ENCODE data around the gene GORASP1. TPM values are rescaled to one million over a fixed set of nuclear protein-coding genes. Genes with fewer than 3 reads are reported as not detected.
"Not testable (repeated sequence)": the region's sequence is repeated elsewhere in the genome, so short reads cannot be mapped to it uniquely, and the experiment has no call there.

Gene GORASP1
- polyA plus RNA-seq, 4 donors: 30.5 to 60.0 (median 42.4) TPM

DNA sequence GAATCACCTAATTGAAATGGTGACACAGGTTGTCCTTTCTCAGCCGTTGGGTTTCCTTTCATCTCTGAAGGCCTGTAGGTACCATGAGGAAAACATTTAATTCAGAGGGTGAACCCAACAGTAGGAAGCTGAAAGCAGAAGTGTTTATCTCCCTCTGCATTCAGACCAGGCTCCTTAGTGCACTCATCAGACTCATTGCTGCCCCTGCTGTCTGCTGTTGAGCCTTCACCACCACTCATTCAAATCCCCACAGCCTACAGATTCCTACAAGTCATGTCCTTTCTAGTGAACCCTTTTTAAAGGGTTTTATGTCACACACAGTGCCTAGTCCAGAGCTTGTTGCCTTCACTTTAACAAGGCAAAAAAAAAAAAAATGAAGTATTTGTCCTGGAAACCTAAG lies 42.2 kb downstream of the GORASP1 start:
- 18 to 30% (median 21%) methylated on average over 1 of the region's 1 CpG for WGBS, 3 donors
- Histone ChIP-seq H3K4me1 (ENCODE audit: control insufficient read depth in 3 of 3, insufficient read depth in 2 of 3, low read depth in 1 of 3, low read length in 2 of 3) (peaks cover 0 to 5% (median 0%) of the 10 kb centered on the region in 3 donors), H3K27me3 (ENCODE audit: control insufficient read depth in 3 of 3, insufficient read depth in 3 of 3, low read length in 3 of 3) (no peaks in the 10 kb centered on the region), H3K27ac (ENCODE audit: low read depth in 1 of 3, low read length in 2 of 3) (no peak overlapping the region), H3K4me3 (ENCODE audit: low read depth in 1 of 3, low read length in 3 of 3) (no peak overlapping the region), H3K36me3 (ENCODE audit: control insufficient read depth in 3 of 3, insufficient read depth in 2 of 3, low read depth in 1 of 3, low read length in 3 of 3) (peaks cover 4 to 11% (median 8%) of the 10 kb centered on the region in 3 donors), H3K9me3 (ENCODE audit: control insufficient read depth in 2 of 2, insufficient read depth in 1 of 2, low read depth in 1 of 2, low read length in 1 of 2) (peaks cover 0 to 4% of the 10 kb centered on the region in 2 donors)
- FAIRE-seq (no peak), DNase-seq (peak; percentile 30)

DNA sequence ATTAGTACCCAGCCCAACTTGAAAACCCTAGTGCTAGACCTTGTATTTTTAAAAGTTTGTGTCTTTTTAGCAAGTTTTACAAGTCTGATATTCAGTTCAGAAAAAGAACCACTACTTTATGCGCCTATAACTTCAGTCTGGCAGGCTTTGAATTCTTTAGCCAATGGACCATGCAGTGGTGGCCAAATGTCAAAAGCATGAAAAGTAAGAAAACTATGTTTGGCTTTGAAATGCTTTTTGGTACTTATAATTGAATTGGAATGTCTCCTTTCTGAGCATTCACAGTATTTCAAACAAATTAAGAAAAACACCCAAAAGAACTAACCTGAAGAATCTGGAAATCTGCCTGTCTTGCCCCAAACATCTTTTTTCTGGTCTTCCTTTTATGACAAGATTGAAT lies 42.8 kb downstream of the GORASP1 start:
- 90 to 100% (median 94%) methylated on average over 1 of the region's 1 CpG for WGBS, 3 donors
- H3K9me3 ChIP-seq (ENCODE audit: control insufficient read depth in 2 of 2, insufficient read depth in 1 of 2, low read depth in 1 of 2, low read length in 1 of 2): peaks cover 0 to 4% of the 10 kb centered on the region in 2 donors

DNA sequence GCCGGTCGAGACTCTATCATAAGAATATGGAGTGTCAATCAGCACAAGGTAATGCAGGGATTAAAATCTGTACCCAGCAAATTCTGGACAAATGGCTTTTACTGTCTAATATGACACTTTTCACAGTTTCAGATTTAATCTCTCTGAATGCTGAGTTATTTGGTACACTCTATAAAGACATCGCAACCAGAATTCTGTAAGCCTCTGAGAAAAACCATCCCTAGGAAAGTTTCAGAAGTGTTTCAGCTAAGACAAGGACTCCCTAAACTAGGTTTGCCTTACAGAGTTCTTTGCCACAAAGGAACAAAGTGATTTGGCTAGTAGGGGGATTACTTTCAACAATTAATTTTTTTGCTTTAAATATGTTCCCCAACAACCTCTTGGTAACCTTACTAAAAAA lies 44.3 kb downstream of the GORASP1 start:
- DNase-seq (no peak), FAIRE-seq (no peak)
- Histone ChIP-seq H3K27me3 (ENCODE audit: control insufficient read depth in 3 of 3, insufficient read depth in 3 of 3, low read length in 3 of 3) (no peaks in the 10 kb centered on the region), H3K27ac (ENCODE audit: low read depth in 1 of 3, low read length in 2 of 3) (no peak overlapping the region), H3K9me3 (ENCODE audit: control insufficient read depth in 2 of 2, insufficient read depth in 1 of 2, low read depth in 1 of 2, low read length in 1 of 2) (peaks cover 0 to 4% of the 10 kb centered on the region in 2 donors), H3K4me3 (ENCODE audit: low read depth in 1 of 3, low read length in 3 of 3) (no peak overlapping the region), H3K4me1 (ENCODE audit: control insufficient read depth in 3 of 3, insufficient read depth in 2 of 3, low read depth in 1 of 3, low read length in 2 of 3) (peaks cover 0 to 5% (median 0%) of the 10 kb centered on the region in 3 donors), H3K36me3 (ENCODE audit: control insufficient read depth in 3 of 3, insufficient read depth in 2 of 3, low read depth in 1 of 3, low read length in 3 of 3) (peaks cover 4 to 11% (median 4%) of the 10 kb centered on the region in 3 donors)
- 83 to 93% (median 91%) methylated on average over 3 of the region's 3 CpGs for WGBS, 3 donors

More for the DNA sequence above, 42.8 kb downstream of the GORASP1 start:
- Histone ChIP-seq H3K4me1 (ENCODE audit: control insufficient read depth in 3 of 3, insufficient read depth in 2 of 3, low read depth in 1 of 3, low read length in 2 of 3) (peaks cover 0 to 5% (median 0%) of the 10 kb centered on the region in 3 donors), H3K27ac (ENCODE audit: low read depth in 1 of 3, low read length in 2 of 3) (no peak overlapping the region), H3K36me3 (ENCODE audit: control insufficient read depth in 3 of 3, insufficient read depth in 2 of 3, low read depth in 1 of 3, low read length in 3 of 3) (peaks cover 4 to 11% (median 8%) of the 10 kb centered on the region in 3 donors), H3K27me3 (ENCODE audit: control insufficient read depth in 3 of 3, insufficient read depth in 3 of 3, low read length in 3 of 3) (no peaks in the 10 kb centered on the region), H3K4me3 (ENCODE audit: low read depth in 1 of 3, low read length in 3 of 3) (no peak overlapping the region)
- DNase-seq (no peak), FAIRE-seq (no peak)

DNA sequence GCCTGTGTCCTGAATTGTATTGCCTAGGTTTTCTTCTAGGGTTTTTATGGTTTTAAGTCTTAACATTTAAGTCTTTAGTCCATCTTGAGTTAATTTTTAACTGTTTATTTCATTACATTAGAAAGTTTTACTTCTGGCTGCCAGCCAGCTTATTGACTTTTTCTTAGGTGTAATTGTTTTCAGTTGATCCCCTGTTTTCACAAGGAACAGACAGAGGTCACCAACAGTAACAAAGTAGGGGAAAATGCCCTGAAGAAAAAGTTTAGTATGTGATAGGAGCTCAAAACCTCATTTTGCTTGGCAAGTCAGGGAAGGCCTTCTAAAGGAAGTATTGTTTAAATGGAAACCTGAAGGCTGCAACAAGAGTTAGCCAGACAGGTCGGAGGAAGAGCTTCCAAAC lies 45.2 kb downstream of the GORASP1 start:
- Histone ChIP-seq H3K9me3 (ENCODE audit: control insufficient read depth in 2 of 2, insufficient read depth in 1 of 2, low read depth in 1 of 2, low read length in 1 of 2) (peaks cover 0 to 4% of the 10 kb centered on the region in 2 donors), H3K4me3 (ENCODE audit: low read depth in 1 of 3, low read length in 3 of 3) (no peak overlapping the region), H3K27ac (ENCODE audit: low read depth in 1 of 3, low read length in 2 of 3) (no peak overlapping the region), H3K36me3 (ENCODE audit: control insufficient read depth in 3 of 3, insufficient read depth in 2 of 3, low read depth in 1 of 3, low read length in 3 of 3) (peaks cover 4 to 8% (median 4%) of the 10 kb centered on the region in 3 donors), H3K27me3 (ENCODE audit: control insufficient read depth in 3 of 3, insufficient read depth in 3 of 3, low read length in 3 of 3) (no peaks in the 10 kb centered on the region), H3K4me1 (ENCODE audit: control insufficient read depth in 3 of 3, insufficient read depth in 2 of 3, low read depth in 1 of 3, low read length in 2 of 3) (peaks cover 0 to 5% (median 0%) of the 10 kb centered on the region in 3 donors)
- 48 to 64% (median 48%) methylated on average over 1 of the region's 1 CpG for WGBS, 3 donors
- FAIRE-seq: no peak
- DNase-seq: peak; percentile 25 to 26

DNA sequence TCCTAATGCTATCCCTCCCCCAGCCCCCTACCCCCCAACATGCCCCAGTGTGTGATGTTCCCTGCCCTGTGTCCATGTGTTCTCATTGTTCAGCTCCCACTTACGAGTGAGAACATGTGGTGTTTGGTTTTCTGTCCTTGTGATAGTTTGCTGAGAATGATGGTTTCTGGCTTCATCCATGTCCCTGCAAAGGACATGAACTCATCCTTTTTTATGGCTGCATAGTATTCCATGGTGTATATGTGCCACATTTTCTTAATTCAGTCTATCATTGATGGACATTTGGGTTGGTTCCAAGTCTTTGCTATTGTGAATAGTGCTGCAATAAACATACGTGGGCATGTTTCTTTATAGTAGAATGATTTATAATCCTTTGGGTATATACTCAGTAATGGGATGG lies 46.2 kb downstream of the GORASP1 start:
- H3K27ac ChIP-seq (ENCODE audit: low read depth in 1 of 3, low read length in 2 of 3); FAIRE-seq; H3K36me3 ChIP-seq (ENCODE audit: control insufficient read depth in 3 of 3, insufficient read depth in 2 of 3, low read depth in 1 of 3, low read length in 3 of 3); DNase-seq; H3K4me1 ChIP-seq (ENCODE audit: control insufficient read depth in 3 of 3, insufficient read depth in 2 of 3, low read depth in 1 of 3, low read length in 2 of 3); H3K4me3 ChIP-seq (ENCODE audit: low read depth in 1 of 3, low read length in 3 of 3); H3K27me3 ChIP-seq (ENCODE audit: control insufficient read depth in 3 of 3, insufficient read depth in 3 of 3, low read length in 3 of 3); H3K9me3 ChIP-seq (ENCODE audit: control insufficient read depth in 2 of 2, insufficient read depth in 1 of 2, low read depth in 1 of 2, low read length in 1 of 2): not testable (repeated sequence)
- WGBS, 3 donors: 63 to 82% (median 80%) methylated on average over 2 of the region's 2 CpGs

DNA sequence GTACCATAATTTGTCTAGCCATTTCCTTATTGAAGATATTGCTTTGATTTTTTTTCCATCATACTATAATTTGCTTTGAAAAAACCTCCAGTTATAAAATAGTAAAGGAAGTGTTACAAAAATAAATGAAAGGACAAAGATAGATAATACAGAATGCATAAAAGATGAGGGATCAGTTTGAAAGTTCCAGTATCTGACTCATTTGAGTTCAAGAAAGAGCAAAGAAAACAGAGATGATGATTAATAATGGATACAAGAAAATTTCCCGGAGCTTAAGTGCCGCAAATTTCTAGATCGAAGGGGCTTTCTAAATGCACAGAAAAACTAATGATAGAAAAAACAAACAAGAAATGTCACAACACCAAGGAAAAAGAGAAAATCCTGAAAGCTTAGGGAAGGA lies 51.3 kb downstream of the GORASP1 start:
- Histone ChIP-seq H3K27ac (ENCODE audit: low read depth in 1 of 3, low read length in 2 of 3) (no peak overlapping the region), H3K4me3 (ENCODE audit: low read depth in 1 of 3, low read length in 3 of 3) (no peak overlapping the region), H3K27me3 (ENCODE audit: control insufficient read depth in 3 of 3, insufficient read depth in 3 of 3, low read length in 3 of 3) (no peaks in the 10 kb centered on the region), H3K9me3 (ENCODE audit: control insufficient read depth in 2 of 2, insufficient read depth in 1 of 2, low read depth in 1 of 2, low read length in 1 of 2) (peaks cover 0 to 4% of the 10 kb centered on the region in 2 donors), H3K4me1 (ENCODE audit: control insufficient read depth in 3 of 3, insufficient read depth in 2 of 3, low read depth in 1 of 3, low read length in 2 of 3) (peaks cover 2 to 12% (median 4%) of the 10 kb centered on the region in 3 donors), H3K36me3 (ENCODE audit: control insufficient read depth in 3 of 3, insufficient read depth in 2 of 3, low read depth in 1 of 3, low read length in 3 of 3) (no peaks in the 10 kb centered on the region)
- DNase-seq (no peak), FAIRE-seq (no peak)
- WGBS, 3 donors: 62 to 86% (median 80%) methylated on average over 3 of the region's 3 CpGs

DNA sequence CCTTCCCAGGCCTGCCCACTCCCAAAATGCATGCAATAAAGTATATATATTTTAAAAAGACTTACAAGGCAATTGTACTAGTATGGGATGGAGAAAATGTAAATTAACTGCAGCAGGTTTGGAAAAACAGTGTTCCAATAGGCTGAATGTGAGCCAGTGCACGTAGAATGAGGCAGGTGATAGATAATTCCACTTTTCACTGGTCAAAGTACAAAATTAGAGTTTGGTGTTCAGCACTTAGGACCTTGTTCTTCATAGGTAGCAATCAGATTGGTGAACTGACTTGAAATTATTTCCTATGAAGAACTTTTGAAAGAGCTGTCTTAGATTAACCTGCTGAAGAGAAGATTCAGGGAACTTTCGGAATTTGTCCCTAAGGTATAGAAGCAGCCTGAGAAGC lies 53.7 kb downstream of the GORASP1 start:
- no peak overlapping the region for H3K27ac ChIP-seq (ENCODE audit: low read depth in 1 of 3, low read length in 2 of 3)
- no peaks in the 10 kb centered on the region for H3K27me3 ChIP-seq (ENCODE audit: control insufficient read depth in 3 of 3, insufficient read depth in 3 of 3, low read length in 3 of 3)
- DNase-seq (peak; percentile 43 to 51), FAIRE-seq (no peak)
- no peak overlapping the region for H3K4me3 ChIP-seq (ENCODE audit: low read depth in 1 of 3, low read length in 3 of 3)
- H3K9me3 ChIP-seq (ENCODE audit: control insufficient read depth in 2 of 2, insufficient read depth in 1 of 2, low read depth in 1 of 2, low read length in 1 of 2): no peaks in the 10 kb centered on the region
- WGBS, 3 donors: 19 to 65% (median 35%) methylated on average over 2 of the region's 2 CpGs
- H3K36me3 ChIP-seq (ENCODE audit: control insufficient read depth in 3 of 3, insufficient read depth in 2 of 3, low read depth in 1 of 3, low read length in 3 of 3): no peaks in the 10 kb centered on the region
- H3K4me1 ChIP-seq (ENCODE audit: control insufficient read depth in 3 of 3, insufficient read depth in 2 of 3, low read depth in 1 of 3, low read length in 2 of 3): peaks cover 2 to 12% (median 4%) of the 10 kb centered on the region in 3 donors

DNA sequence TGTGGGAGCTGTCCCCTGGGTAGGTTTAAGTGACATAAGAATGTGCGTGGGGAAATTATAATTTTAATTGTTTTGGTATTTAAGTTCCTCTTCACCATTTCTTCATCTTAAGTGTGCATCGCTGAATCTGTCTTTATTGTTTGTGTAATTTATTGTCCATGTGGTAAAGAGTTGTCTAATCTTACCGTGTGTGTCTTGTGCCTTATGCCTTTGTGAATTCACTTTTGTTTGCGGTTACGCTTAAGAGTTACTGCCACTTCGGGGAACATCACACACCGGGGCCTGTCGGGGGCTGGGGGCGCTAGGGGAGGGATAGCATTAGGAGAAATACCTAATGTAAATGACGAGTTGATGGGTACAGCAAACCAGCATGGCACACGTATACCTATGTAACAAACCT lies 54.8 kb downstream of the GORASP1 start:
- Histone ChIP-seq H3K27me3 (ENCODE audit: control insufficient read depth in 3 of 3, insufficient read depth in 3 of 3, low read length in 3 of 3) (no peaks in the 10 kb centered on the region), H3K9me3 (ENCODE audit: control insufficient read depth in 2 of 2, insufficient read depth in 1 of 2, low read depth in 1 of 2, low read length in 1 of 2) (no peaks in the 10 kb centered on the region), H3K27ac (ENCODE audit: low read depth in 1 of 3, low read length in 2 of 3) (peak overlapping the region in 2 of 3 donors; percentile 83 to 94), H3K4me1 (ENCODE audit: control insufficient read depth in 3 of 3, insufficient read depth in 2 of 3, low read depth in 1 of 3, low read length in 2 of 3) (peaks cover 2 to 12% (median 4%) of the 10 kb centered on the region in 3 donors), H3K4me3 (ENCODE audit: low read depth in 1 of 3, low read length in 3 of 3) (peak overlapping the region; percentile 94 to 99 (median 95)), H3K36me3 (ENCODE audit: control insufficient read depth in 3 of 3, insufficient read depth in 2 of 3, low read depth in 1 of 3, low read length in 3 of 3) (no peaks in the 10 kb centered on the region)
- 0 to 2% (median 2%) methylated on average over 11 of the region's 11 CpGs for WGBS, 3 donors
- FAIRE-seq: no peak
- DNase-seq: no peak

All from small intestine (tissue), 7 donors.